HUES64 (cell line): Measurements from ENCODE around the gene MAP2K3.

ENCODE experiments used
- H3K27ac ChIP-seq: 2 replicates; pipeline ENCODE4 v1.7.0; 2013; ENCODE audit warnings: low read depth, low read length, inconsistent platforms
- H3K27me3 ChIP-seq: 2 replicates; pipeline ENCODE4 v1.6.1; 2013; ENCODE audit warnings: mild to moderate bottlenecking, low read length; ENCODE audit not compliant: insufficient read depth
- H3K36me3 ChIP-seq: 2 replicates; pipeline ENCODE4 v1.6.1; 2013; ENCODE audit warnings: mild to moderate bottlenecking, low read length; ENCODE audit not compliant: insufficient read depth
- H3K4me1 ChIP-seq: 2 replicates; pipeline ENCODE4 v1.6.1; 2013; ENCODE audit warnings: mild to moderate bottlenecking, low read length, moderate library complexity; ENCODE audit not compliant: insufficient read depth
- H3K4me3 ChIP-seq: 2 replicates; pipeline ENCODE4 v1.5.1; 2013; ENCODE audit warnings: mild to moderate bottlenecking, low read length, moderate library complexity
- H3K9ac ChIP-seq: 2 replicates; pipeline ENCODE4 v1.6.1; 2013; ENCODE audit warnings: mild to moderate bottlenecking, low read depth, low read length
- H3K9me3 ChIP-seq: 2 replicates; pipeline ENCODE4 v1.6.1; 2013; ENCODE audit warnings: low read depth, low read length; ENCODE audit not compliant: insufficient read depth
- WGBS: fragments of 150-250, 120-280 bp; methylation state at CpG from one replicate; pipeline ENCODE4 v1.1.7; 2013; ENCODE audit warnings: missing lambda C conversion rate; 5-methylcytosine and 5-hydroxymethylcytosine counted together

Gene MAP2K3

DNA sequence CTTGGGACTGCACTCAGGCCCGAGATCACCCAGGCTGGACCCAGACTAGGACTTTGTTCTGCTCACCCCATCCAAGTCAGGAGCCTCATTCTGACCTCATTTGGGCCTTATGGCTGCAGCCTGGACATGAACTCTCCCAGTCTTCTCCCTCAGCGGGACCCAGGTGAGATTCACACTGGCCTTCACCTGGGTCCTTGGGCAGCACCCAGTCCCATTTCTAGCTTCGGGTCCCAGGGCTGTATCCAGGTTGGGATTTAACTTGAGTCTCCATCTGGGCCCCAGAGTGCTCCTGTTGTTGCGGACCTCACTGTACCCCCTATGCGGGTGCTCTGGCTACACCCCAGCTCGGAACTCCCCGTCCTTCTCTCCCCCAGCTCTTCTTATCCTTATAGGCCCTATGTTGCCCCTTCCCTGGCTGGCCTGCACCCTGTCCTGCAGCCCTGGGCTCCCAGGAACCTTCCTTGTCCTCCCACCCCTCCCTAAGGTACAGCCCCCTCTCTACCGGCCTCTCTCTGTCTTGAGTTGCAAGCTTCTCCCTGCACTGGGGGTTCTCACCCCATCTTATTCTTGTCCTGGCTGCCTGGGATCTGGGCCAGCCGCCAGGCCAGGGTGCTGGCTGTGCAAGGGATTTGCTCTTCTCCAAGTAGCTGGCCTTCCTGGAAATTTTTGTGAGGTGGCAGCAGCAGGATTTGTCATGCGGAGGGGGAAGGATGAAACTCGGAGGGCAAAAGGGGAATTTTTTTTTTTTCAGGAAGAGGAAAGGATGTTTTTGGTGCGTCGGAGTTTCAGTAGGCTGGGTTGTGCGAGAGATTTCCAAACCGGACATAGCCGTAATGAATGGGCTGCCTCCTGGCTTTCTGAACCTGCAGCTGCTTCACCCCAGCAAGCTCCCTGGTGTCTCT is 904 bp downstream of the MAP2K3 start:
- no peak overlapping the region for H3K27ac ChIP-seq
- H3K36me3 ChIP-seq, result no peaks in the 10 kb centered on the region
- H3K9me3 ChIP-seq, result no peaks in the 10 kb centered on the region
- WGBS, result 23% methylated on average over 16 of the region's 16 CpGs
- peak overlapping the region; percentile 68 for H3K9ac ChIP-seq
- H3K27me3 ChIP-seq, result peaks cover 24% of the 10 kb centered on the region
- peak overlapping the region; percentile 87 for H3K4me3 ChIP-seq
- peaks cover 18% of the 10 kb centered on the region for H3K4me1 ChIP-seq

DNA sequence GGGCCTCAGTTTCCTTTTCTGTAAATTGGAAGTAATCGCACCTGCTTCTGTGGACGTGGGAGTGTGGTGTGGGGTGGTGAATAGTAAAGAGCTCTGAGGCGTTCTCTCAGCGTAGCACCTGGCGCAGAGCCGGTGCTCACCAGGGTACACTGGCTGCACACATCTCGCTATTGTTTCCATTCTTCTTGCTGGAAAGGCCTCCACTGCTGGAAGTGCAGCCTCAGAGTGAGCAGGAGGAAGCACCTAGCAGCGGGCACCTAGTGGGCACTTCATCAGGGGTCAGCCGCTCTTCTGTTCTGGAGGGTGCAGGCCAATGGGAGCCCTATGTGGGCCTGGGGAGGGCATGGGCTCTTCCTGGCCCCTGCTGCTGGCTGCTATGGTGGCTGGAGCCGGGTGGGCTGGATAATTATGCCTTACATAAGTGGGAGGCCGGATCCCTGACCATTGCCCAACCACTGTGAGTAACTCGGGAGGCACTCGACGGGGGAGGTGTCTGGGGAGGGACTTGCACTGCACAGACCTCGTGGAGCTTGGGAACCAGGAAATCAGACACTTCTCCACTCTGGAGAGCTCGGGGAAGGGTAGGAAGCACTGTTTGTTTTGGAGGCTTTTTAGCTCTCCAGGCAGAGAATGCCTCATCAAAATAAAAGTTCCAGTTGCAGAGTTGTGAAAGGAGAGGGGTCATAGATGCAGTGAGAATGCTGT is 1.7 kb downstream of the MAP2K3 start:
- Histone ChIP-seq H3K27me3 (peaks cover 24% of the 10 kb centered on the region), H3K36me3 (no peaks in the 10 kb centered on the region), H3K4me1 (peaks cover 18% of the 10 kb centered on the region), H3K4me3 (peak overlapping the region; percentile 87), H3K27ac (no peak overlapping the region), H3K9me3 (no peaks in the 10 kb centered on the region), H3K9ac (peak overlapping the region; percentile 42; the same call in 1 of the 2 replicates)
- WGBS, result 43% methylated on average over 16 of the region's 16 CpGs

DNA sequence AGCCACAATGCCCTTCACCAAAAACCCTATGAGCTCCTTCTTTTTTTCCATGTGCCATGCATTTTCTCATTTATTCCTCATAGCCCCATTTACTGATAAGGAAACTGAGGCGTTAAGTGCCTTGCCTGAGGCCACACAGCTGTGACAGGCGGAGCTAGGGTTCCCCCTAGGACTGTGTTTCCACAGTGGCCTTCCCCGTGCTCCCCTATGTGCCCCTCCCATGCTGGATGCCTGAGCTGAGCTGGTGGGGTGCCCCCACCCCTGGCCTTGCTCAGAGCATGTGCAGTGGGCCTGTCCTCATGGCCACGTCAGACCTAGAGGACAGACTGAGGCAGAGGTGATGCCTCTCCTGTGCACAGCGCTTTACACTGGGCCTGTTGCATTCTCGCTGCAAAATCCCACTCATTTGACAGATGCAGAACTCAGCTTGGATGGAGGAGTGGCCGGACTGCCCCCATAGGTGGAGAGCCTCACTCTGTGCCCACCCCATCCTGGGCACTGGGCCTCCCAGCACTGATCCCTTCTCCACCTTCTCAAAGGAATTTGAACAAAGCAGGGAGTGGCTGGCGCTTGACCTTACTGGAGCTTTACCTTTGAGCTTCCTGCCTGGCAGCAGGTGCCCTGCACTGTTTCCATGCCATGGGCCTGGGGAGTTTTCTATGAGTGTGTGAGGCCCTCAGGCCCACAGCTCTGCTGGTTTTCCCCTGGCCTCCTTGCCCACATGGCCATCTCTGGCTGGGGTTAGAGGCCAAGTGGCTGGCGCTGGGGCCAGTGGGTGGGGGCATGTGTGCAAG is 2.6 kb downstream of the MAP2K3 start:
- no peak overlapping the region for H3K4me3 ChIP-seq
- peaks cover 18% of the 10 kb centered on the region for H3K4me1 ChIP-seq
- H3K9me3 ChIP-seq, result no peaks in the 10 kb centered on the region
- no peaks in the 10 kb centered on the region for H3K36me3 ChIP-seq
- 90% methylated on average over 9 of the region's 9 CpGs for WGBS
- peaks cover 20% of the 10 kb centered on the region for H3K27me3 ChIP-seq
- H3K27ac ChIP-seq, result no peak overlapping the region
- peak overlapping the region; percentile 37; the same call in 1 of the 2 replicates for H3K9ac ChIP-seq

DNA sequence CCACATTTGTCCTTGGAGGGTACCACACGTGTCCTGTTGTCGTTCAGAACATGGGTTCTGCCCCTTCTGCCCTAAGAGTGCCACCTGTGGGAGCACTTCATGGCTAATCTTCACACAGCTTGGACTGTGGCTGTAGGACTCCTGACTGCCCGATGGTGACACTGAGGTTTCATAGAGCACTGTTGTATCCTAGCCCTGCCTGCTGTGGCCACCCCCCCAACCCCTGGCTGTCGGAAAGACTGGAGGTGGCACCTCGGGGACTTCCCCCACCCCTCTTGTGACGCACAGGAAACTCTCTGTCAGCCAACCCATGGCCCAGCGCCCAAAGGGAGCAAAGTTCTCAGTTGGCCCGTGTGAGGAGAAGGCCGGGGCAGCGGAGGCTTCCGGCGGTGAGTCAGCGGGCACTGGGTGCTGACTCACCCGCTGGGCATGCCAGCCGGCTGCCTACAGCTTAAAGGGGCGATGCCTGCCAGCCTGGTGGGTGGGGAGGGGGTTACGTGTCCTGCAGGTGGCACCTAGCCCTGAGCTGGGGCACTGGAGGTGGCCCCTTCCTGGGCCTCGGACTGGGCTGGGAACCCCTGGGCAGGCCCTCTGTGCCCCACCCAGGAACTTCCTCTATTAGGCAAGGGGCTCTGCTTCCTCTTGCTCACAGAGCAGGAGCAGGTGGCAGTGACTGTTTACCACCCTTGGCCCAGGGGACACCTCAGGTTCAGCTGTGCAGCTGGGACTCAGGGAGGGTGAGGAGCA is 3.4 kb downstream of the MAP2K3 start:
- Histone ChIP-seq H3K9ac (peak overlapping the region; percentile 37; the same call in 1 of the 2 replicates), H3K9me3 (peaks cover 4% of the 10 kb centered on the region; the same call in 1 of the 2 replicates), H3K4me1 (peaks cover 18% of the 10 kb centered on the region), H3K4me3 (no peak overlapping the region), H3K27me3 (peaks cover 12% of the 10 kb centered on the region), H3K27ac (no peak overlapping the region), H3K36me3 (no peaks in the 10 kb centered on the region)
- 83% methylated on average over 18 of the region's 18 CpGs for WGBS

DNA sequence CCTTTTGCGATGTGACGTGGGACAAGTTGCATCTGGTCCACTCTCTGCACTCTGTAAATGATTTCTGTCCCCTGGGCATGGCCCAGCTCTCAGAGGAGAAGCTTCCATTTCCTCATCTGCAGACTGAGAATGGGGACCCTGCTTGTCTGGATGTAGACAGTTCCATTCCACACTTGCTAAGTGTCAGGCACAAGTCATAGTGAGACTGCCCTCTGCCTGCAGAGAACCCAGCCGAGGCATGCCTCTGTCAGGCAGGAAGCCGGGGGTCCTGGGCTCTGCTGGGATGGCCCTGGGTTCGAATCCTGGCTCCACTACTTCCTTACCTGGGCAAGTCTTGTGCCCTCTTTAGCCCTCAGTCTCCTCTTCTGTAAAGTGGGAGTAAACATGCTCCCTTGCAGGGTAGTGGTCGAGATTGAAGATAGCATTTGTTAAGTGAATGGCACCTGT is 4.1 kb downstream of the MAP2K3 start:
- Histone ChIP-seq H3K27ac (no peak overlapping the region), H3K36me3 (no peaks in the 10 kb centered on the region), H3K4me3 (no peak overlapping the region)

DNA sequence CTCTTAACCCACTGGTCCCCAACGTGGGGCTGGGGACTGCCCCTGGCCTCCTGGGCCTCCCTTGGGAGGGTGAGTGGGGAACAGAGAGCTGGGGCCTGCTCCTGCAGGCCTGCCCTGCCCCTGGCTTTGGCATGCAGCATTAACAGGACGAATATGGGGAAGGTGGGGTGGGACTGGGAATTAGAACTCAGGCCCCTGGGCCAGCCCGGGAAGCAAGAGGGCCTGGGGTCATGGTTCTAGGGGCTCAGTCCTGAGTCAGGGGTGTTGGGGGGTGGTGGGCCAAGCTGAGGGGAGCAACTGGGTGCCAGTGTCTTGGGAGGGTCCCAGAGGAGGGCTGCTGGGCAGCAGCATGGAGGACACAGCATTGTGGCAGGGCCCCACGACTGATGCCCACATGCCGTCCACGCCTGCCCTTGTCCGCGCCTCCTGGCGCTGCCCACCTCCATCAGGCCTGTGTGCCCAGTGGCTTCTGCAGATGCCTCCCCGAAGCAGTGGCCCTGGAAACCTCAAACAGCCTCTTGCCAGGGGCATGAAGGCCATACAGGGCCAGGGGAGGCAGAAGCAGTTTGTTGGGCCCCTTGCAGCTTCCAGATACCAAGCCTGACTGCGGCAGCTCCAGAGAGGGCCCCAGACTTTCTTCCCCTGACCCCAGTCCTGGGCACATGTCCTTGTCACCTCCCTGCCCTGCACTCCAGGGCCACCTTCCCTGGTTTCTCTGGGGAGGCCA is 4.8 kb downstream of the MAP2K3 start:
- H3K4me3 ChIP-seq, result no peak overlapping the region
- H3K27me3 ChIP-seq, result no peaks in the 10 kb centered on the region
- H3K9me3 ChIP-seq, result peaks cover 6% of the 10 kb centered on the region; the same call in 1 of the 2 replicates
- peaks cover 18% of the 10 kb centered on the region for H3K4me1 ChIP-seq
- H3K27ac ChIP-seq, result no peak overlapping the region
- WGBS, result 92% methylated on average over 11 of the region's 11 CpGs
- no peaks in the 10 kb centered on the region for H3K36me3 ChIP-seq
- H3K9ac ChIP-seq, result no peak overlapping the region

More for the DNA sequence above, 4.1 kb downstream of the MAP2K3 start:
- H3K27me3 ChIP-seq, result peaks cover 5% of the 10 kb centered on the region
- peaks cover 6% of the 10 kb centered on the region; the same call in 1 of the 2 replicates for H3K9me3 ChIP-seq
- H3K4me1 ChIP-seq, result peaks cover 18% of the 10 kb centered on the region
- 87% methylated on average over 6 of the region's 6 CpGs for WGBS
- no peak overlapping the region for H3K9ac ChIP-seq

DNA sequence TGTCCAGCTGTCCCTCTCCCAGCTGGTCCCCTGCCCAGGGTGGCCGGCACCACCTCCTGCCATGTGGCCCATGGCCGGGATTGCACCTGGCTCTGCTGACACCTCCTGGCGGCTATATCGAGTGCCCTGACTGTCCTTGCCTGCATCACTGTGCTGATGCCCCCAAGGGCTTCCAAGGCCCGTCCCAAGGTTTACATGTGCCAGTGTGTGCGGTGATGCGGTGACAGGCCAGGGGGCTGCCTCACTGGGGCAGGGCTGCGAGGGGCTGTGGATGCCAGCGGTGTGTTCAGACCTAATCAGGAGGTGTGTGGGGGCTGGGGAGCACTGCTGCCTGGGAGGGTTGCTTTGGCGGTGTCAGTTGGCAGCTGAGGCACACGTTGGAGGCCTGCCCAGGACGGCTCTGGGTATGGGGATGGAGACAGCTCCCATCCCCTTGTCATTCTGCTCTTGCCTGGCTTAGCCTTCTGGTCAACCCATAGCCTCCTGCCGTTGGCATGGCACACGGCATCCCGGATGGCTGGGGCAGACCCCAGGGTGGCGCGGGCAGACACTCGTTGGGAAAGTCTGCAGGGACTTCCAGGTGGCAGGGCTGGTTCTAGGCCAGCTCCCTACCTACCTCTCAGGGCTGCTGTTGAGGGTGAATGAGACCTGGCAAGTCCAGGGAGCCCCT is 5.5 kb downstream of the MAP2K3 start:
- 92% methylated on average over 18 of the region's 18 CpGs for WGBS
- Histone ChIP-seq H3K36me3 (no peaks in the 10 kb centered on the region), H3K27ac (no peak overlapping the region), H3K4me3 (no peak overlapping the region), H3K27me3 (no peaks in the 10 kb centered on the region), H3K4me1 (peaks cover 18% of the 10 kb centered on the region), H3K9me3 (peaks cover 10% of the 10 kb centered on the region), H3K9ac (no peak overlapping the region)

DNA sequence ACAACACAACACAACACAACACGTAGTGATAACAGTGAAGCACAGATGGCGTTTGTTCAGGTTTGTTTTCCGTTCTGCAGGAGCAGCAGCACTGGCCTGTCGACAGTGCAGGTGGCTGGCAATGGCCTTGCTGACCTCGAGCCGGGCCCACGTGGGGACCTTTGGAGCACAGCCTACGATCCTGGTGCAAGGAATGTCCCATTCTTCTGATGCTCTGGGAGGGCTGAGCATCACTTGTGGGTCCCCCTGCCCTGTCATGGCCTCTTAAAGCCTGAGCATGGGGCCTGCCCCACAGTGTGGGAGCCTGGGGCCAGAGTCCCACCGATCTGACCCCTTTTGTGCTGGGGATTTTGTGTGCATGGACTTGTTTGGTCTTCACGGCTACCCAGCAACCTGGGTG is 6.8 kb downstream of the MAP2K3 start:
- Histone ChIP-seq H3K9ac (no peak overlapping the region), H3K4me1 (peaks cover 8% of the 10 kb centered on the region), H3K27ac (no peak overlapping the region), H3K4me3 (no peak overlapping the region), H3K9me3 (peaks cover 10% of the 10 kb centered on the region), H3K36me3 (no peaks in the 10 kb centered on the region), H3K27me3 (no peaks in the 10 kb centered on the region)
- 79% methylated on average over 10 of the region's 10 CpGs for WGBS

DNA sequence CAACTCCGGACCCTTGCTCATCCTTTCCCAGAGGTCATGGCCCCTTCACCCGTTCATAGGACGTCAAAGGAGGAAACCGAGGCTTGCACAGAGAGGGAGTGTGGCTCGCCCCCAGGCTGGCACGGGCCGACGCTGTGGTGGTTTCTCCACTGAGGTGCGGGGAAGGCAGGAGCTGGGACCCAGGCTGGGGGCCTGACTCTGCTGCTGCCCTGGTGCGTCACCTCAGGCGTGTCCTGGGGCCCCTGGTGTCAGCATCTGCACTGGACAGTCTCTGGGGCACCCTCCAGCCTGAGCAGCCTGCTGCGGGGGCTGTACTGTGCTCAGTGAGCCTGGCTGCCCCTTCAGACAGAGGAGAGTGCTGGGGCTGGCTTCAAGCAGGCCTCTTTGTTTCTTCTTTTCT is 7.4 kb downstream of the MAP2K3 start:
- Histone ChIP-seq H3K9me3 (peaks cover 10% of the 10 kb centered on the region), H3K36me3 (no peaks in the 10 kb centered on the region), H3K27ac (no peak overlapping the region), H3K27me3 (no peaks in the 10 kb centered on the region), H3K4me1 (peaks cover 3% of the 10 kb centered on the region; the same call in 1 of the 2 replicates), H3K9ac (no peak overlapping the region), H3K4me3 (no peak overlapping the region)
- 67% methylated on average over 12 of the region's 12 CpGs for WGBS
